Measurements from ENCODE around the gene EPS8L2. TPM values are rescaled to one million over a fixed set of nuclear protein-coding genes. Genes with fewer than 3 reads are reported as not detected.

The EPS8L2 gene
- total and polyA plus RNA-seq, 2 of the 13 experiments (the other 11 are each of a cell fraction or from before 2014, with no cell fraction given), result 89.3 to 416 TPM

DNA sequence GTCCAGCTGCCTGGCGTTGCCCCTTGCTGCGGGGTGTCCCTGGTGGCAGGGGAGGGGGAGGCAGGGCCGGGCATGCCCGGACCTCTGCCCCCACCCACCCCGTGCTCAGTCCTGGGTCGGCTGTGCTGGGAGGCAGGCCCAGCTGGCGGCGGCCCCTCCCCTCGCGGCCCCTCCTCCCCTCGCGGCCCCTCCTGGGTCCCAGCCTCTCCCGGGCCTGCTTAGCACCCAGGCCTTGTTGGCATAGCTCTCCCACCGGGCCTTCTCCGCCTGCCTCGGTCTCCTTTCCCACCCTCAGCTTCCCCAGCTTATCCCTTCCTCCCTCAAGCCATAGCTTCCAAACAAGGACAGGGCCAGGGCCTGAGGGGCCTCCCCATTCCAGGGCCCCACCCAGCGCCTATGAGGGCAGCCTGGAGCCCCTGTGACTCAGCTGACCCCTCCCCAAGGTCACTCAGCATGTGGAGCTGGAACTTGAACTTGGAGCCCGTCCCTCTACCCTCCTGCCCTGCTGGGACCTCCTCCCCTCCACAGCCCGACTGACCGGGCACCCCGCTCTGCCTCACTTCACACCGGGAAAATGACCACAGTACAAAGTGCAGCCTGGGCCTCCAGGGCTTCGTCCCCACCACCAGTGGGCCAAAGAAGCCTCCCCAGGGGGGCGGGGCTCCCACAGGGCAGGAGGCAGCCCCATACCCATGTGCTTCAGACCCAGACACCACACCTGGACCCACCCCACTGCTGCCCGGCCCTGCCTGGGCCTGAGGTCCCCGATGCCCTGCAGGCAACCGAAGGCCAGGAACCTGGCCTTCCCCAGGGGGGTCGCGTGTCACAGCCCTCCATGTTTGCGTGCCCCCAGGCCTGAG, 1.2 kb downstream of the EPS8L2 start (continued):
- 0 out of 2 replicates have a peak, but pooled peaks have one; percentile 84 for TF ChIP-seq SNAI1 (CRISPR knock-in tag; IDR thresholded peaks at IDR 0.05; ENCODE audit: borderline replicate concordance)
- TF ChIP-seq, protein P1, sequence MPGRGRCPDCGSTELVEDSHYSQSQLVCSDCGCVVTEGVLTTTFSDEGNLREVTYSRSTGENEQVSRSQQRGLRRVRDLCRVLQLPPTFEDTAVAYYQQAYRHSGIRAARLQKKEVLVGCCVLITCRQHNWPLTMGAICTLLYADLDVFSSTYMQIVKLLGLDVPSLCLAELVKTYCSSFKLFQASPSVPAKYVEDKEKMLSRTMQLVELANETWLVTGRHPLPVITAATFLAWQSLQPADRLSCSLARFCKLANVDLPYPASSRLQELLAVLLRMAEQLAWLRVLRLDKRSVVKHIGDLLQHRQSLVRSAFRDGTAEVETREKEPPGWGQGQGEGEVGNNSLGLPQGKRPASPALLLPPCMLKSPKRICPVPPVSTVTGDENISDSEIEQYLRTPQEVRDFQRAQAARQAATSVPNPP (CRISPR knock-in tag; IDR thresholded peaks at IDR 0.05), result 0 out of 2 replicates have a peak, but pooled peaks have one; percentile 17
- TF ChIP-seq, protein P2, sequence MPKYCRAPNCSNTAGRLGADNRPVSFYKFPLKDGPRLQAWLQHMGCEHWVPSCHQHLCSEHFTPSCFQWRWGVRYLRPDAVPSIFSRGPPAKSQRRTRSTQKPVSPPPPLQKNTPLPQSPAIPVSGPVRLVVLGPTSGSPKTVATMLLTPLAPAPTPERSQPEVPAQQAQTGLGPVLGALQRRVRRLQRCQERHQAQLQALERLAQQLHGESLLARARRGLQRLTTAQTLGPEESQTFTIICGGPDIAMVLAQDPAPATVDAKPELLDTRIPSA (CRISPR knock-in tag; IDR thresholded peaks at IDR 0.05; ENCODE audit: borderline replicate concordance), result no peak; the same call in 1 of the 2 replicates
- no peak; the same call in 1 of the 2 replicates for TF ChIP-seq SMYD3 (CRISPR knock-in tag; IDR thresholded peaks at IDR 0.05)
- TF ChIP-seq, protein P3, sequence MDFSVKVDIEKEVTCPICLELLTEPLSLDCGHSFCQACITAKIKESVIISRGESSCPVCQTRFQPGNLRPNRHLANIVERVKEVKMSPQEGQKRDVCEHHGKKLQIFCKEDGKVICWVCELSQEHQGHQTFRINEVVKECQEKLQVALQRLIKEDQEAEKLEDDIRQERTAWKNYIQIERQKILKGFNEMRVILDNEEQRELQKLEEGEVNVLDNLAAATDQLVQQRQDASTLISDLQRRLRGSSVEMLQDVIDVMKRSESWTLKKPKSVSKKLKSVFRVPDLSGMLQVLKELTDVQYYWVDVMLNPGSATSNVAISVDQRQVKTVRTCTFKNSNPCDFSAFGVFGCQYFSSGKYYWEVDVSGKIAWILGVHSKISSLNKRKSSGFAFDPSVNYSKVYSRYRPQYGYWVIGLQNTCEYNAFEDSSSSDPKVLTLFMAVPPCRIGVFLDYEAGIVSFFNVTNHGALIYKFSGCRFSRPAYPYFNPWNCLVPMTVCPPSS (IDR thresholded peaks at IDR 0.05), result no peak
- TF ChIP-seq PAWR (CRISPR knock-in tag; IDR thresholded peaks at IDR 0.05; ENCODE audit: borderline replicate concordance), result no peak
- TF ChIP-seq, protein P4, sequence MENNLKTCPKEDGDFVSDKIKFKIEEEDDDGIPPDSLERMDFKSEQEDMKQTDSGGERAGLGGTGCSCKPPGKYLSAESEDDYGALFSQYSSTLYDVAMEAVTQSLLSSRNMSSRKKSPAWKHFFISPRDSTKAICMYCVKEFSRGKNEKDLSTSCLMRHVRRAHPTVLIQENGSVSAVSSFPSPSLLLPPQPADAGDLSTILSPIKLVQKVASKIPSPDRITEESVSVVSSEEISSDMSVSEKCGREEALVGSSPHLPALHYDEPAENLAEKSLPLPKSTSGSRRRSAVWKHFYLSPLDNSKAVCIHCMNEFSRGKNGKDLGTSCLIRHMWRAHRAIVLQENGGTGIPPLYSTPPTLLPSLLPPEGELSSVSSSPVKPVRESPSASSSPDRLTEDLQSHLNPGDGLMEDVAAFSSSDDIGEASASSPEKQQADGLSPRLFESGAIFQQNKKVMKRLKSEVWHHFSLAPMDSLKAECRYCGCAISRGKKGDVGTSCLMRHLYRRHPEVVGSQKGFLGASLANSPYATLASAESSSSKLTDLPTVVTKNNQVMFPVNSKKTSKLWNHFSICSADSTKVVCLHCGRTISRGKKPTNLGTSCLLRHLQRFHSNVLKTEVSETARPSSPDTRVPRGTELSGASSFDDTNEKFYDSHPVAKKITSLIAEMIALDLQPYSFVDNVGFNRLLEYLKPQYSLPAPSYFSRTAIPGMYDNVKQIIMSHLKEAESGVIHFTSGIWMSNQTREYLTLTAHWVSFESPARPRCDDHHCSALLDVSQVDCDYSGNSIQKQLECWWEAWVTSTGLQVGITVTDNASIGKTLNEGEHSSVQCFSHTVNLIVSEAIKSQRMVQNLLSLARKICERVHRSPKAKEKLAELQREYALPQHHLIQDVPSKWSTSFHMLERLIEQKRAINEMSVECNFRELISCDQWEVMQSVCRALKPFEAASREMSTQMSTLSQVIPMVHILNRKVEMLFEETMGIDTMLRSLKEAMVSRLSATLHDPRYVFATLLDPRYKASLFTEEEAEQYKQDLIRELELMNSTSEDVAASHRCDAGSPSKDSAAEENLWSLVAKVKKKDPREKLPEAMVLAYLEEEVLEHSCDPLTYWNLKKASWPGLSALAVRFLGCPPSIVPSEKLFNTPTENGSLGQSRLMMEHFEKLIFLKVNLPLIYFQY (CRISPR knock-in tag; IDR thresholded peaks at IDR 0.05; ENCODE audit: borderline replicate concordance), result peak; percentile 87
- no peak for TF ChIP-seq SMARCE1 (IDR thresholded peaks at IDR 0.05; ENCODE audit: borderline replicate concordance)
- peak; percentile 97 for TF ChIP-seq FOSL2 (CRISPR knock-in tag; IDR thresholded peaks at IDR 0.05)
- TF ChIP-seq, protein P5, sequence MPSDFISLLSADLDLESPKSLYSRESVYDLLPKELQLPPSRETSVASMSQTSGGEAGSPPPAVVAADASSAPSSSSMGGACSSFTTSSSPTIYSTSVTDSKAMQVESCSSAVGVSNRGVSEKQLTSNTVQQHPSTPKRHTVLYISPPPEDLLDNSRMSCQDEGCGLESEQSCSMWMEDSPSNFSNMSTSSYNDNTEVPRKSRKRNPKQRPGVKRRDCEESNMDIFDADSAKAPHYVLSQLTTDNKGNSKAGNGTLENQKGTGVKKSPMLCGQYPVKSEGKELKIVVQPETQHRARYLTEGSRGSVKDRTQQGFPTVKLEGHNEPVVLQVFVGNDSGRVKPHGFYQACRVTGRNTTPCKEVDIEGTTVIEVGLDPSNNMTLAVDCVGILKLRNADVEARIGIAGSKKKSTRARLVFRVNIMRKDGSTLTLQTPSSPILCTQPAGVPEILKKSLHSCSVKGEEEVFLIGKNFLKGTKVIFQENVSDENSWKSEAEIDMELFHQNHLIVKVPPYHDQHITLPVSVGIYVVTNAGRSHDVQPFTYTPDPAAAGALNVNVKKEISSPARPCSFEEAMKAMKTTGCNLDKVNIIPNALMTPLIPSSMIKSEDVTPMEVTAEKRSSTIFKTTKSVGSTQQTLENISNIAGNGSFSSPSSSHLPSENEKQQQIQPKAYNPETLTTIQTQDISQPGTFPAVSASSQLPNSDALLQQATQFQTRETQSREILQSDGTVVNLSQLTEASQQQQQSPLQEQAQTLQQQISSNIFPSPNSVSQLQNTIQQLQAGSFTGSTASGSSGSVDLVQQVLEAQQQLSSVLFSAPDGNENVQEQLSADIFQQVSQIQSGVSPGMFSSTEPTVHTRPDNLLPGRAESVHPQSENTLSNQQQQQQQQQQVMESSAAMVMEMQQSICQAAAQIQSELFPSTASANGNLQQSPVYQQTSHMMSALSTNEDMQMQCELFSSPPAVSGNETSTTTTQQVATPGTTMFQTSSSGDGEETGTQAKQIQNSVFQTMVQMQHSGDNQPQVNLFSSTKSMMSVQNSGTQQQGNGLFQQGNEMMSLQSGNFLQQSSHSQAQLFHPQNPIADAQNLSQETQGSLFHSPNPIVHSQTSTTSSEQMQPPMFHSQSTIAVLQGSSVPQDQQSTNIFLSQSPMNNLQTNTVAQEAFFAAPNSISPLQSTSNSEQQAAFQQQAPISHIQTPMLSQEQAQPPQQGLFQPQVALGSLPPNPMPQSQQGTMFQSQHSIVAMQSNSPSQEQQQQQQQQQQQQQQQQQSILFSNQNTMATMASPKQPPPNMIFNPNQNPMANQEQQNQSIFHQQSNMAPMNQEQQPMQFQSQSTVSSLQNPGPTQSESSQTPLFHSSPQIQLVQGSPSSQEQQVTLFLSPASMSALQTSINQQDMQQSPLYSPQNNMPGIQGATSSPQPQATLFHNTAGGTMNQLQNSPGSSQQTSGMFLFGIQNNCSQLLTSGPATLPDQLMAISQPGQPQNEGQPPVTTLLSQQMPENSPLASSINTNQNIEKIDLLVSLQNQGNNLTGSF (CRISPR knock-in tag; IDR thresholded peaks at IDR 0.05), result peak; percentile 22; the same call in 1 of the 2 replicates
- TF ChIP-seq EEA1 (CRISPR knock-in tag; IDR thresholded peaks at IDR 0.05; ENCODE audit: borderline replicate concordance), result no peak
- peak; percentile 97 for TF ChIP-seq ZNF350 (CRISPR knock-in tag; IDR thresholded peaks at IDR 0.05; ENCODE audit: borderline replicate concordance, low read depth)
- TF ChIP-seq, protein P6, sequence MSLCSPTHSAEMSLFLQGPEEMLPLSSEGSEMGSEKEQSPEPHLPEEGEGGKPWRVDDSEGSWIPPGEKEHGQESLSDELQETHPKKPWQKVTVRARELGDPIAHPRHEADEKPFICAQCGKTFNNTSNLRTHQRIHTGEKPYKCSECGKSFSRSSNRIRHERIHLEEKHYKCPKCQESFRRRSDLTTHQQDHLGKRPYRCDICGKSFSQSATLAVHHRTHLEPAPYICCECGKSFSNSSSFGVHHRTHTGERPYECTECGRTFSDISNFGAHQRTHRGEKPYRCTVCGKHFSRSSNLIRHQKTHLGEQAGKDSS (CRISPR knock-in tag; IDR thresholded peaks at IDR 0.05; ENCODE audit: borderline replicate concordance, low read depth), result peak; percentile 55; the same call in 1 of the 2 replicates

All from HepG2 (cell line).